Mucosa of descending colon (tissue), 3 donors: ENCODE data around the gene CAPN10. TPM values are rescaled to one million over a fixed set of nuclear protein-coding genes. Genes with fewer than 3 reads are reported as not detected.

Experiments used
- ATAC-seq: fragments of 200-7000 bp; cut with Tn5 transposase; one replicate; pipeline ENCODE4 v1.9.1; 2020; ENCODE audit warnings: mild to moderate bottlenecking, moderate library complexity
- DNase-seq, 3 donors: peaks; one replicate each; pipeline ENCODE4 v3.0.0-alpha.2; 2020
- H3K36me3 ChIP-seq: fragments of 200-600 bp; one replicate; pipeline ENCODE4 v1.8.0; 2021; ENCODE audit warnings: low read depth, mild to moderate bottlenecking
- H3K4me1 ChIP-seq: fragments of 200-600 bp; one replicate; pipeline ENCODE4 v1.8.0; 2021; ENCODE audit warnings: low read depth, mild to moderate bottlenecking
- H3K4me3 ChIP-seq: fragments of 200-600 bp; one replicate; pipeline ENCODE4 v1.8.0; 2021; ENCODE audit warnings: mild to moderate bottlenecking
- H3K9me3 ChIP-seq: fragments of 200-600 bp; one replicate; pipeline ENCODE4 v1.8.0; 2021; ENCODE audit warnings: mild to moderate bottlenecking
- intact Hi-C, 2 donors: fragments of 100-400 bp; cut with DNase I in 1 of 2; cut with micrococcal nuclease in 1 of 2; formaldehyde crosslinking; loops; one replicate each; pipeline versions ENCODE4 v1.11.0 to v1.11.1; 2022; cut with DNase I, micrococcal nuclease
- total RNA-seq, 3 donors: library from RNA; stranded (reverse); fragmentation: NEBNext Ultra II Directional in 2 of 3; extraction: Animal tissue kit (Norgen Biotek cat#: 25700) in 2 of 3; gene quantifications; one replicate each; pipeline versions ENCODE4 v1.2.1 to v1.2.4, GENCODE V29; 2021 to 2023
- TF ChIP-seq, protein P1 (sequence below): fragments of 200-600 bp; IDR thresholded peaks from one replicate; pipeline ENCODE4 v1.8.0; 2022; ENCODE audit warnings: antibody characterized with exemption, mild to moderate bottlenecking
- donor health status: DM: no; HTN: no; CAD: no; lungs with moderate emphysema.
- donor health status: DM: no; HTN: no; CAD: no.
- donor health status: DM: no; HTN: yes; CAD: no.

CAPN10 gene
- total RNA-seq, 3 donors from 2014 or later = 34.0 to 55.5 (median 40.4) TPM

DNA sequence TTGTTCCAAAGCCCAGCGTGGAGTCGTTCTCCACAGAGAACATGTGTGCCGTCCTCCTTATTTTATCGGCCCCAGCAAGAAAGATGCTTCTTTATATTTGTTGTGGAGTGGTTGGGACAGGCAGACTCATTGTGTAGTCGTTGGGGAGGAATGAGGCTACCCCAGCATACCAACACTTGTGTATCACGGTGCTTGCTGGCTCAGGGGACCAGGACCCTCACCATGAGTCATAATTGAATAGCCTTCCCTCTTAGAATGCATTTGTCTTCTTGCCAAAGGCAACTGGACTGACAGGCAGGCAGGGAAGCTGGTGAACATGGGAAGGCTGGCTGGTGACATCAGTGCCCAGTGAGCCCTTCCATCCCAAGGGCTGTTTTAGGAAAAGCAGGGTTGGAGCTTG is 4.7 kb downstream of the CAPN10 start:
- no peak for ATAC-seq
- H3K4me1 ChIP-seq = peaks cover 14% of the 10 kb centered on the region
- H3K9me3 ChIP-seq = no peaks in the 10 kb centered on the region
- TF ChIP-seq, protein P1, sequence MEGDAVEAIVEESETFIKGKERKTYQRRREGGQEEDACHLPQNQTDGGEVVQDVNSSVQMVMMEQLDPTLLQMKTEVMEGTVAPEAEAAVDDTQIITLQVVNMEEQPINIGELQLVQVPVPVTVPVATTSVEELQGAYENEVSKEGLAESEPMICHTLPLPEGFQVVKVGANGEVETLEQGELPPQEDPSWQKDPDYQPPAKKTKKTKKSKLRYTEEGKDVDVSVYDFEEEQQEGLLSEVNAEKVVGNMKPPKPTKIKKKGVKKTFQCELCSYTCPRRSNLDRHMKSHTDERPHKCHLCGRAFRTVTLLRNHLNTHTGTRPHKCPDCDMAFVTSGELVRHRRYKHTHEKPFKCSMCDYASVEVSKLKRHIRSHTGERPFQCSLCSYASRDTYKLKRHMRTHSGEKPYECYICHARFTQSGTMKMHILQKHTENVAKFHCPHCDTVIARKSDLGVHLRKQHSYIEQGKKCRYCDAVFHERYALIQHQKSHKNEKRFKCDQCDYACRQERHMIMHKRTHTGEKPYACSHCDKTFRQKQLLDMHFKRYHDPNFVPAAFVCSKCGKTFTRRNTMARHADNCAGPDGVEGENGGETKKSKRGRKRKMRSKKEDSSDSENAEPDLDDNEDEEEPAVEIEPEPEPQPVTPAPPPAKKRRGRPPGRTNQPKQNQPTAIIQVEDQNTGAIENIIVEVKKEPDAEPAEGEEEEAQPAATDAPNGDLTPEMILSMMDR = no peak
- H3K36me3 ChIP-seq = no peaks in the 10 kb centered on the region
- intact Hi-C loops = no loop called here
- no peak for DNase-seq
- H3K4me3 ChIP-seq = no peak overlapping the region

- TF ChIP-seq, protein P1 = no peak
- Histone ChIP-seq H3K4me3 (no peak overlapping the region), H3K9me3 (no peaks in the 10 kb centered on the region), H3K36me3 (no peaks in the 10 kb centered on the region), H3K4me1 (peaks cover 14% of the 10 kb centered on the region)
- intact Hi-C loops = no loop called here
- DNase-seq = peak in 1 of 3 donors; percentile 27
- no peak for ATAC-seq
Measured at GRCh38 chr2:240591784-240592183, 5.2 kb downstream of the CAPN10 start.

DNA sequence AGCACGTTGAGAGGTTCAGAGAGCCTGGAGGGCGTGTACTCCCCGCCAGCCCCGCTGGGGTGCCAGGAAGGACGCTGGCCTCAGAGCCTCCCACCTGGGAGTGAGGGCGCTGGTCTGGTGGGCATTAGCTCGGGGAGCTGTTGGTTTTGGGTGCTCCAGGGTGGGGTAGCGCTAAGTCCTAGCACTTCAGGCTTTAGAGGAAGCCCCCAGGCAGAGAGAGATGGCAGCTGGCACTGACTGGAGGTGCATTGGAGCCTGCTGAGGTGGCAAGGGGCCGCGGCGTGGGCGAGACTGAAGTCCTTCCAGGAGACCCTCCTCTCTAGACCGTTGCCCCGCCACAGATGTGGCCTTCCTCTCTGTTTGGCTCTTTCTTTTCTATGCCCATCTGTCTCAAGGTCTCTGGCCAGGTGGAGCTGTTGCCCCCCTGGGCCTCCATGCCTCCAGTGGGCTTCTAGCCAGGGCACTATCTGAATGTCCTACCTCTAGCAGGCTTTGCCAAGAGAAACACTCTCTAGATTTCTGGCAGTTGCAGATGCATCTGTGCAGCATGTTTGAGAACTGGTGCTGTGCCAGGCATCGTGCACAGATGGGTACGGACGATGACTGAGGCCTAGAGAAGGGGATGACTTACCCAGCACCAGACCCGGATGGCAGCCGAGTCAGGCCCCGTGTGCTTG is 6.6 kb downstream of the CAPN10 start:
- no peak for ATAC-seq
- TF ChIP-seq, protein P1 = no peak
- DNase-seq = peak in 1 of 3 donors; percentile 35
- no peak overlapping the region for H3K4me3 ChIP-seq
- peaks cover 4% of the 10 kb centered on the region for H3K4me1 ChIP-seq
- intact Hi-C loops = no loop called here
- H3K36me3 ChIP-seq = no peaks in the 10 kb centered on the region
- H3K9me3 ChIP-seq = no peaks in the 10 kb centered on the region

DNA sequence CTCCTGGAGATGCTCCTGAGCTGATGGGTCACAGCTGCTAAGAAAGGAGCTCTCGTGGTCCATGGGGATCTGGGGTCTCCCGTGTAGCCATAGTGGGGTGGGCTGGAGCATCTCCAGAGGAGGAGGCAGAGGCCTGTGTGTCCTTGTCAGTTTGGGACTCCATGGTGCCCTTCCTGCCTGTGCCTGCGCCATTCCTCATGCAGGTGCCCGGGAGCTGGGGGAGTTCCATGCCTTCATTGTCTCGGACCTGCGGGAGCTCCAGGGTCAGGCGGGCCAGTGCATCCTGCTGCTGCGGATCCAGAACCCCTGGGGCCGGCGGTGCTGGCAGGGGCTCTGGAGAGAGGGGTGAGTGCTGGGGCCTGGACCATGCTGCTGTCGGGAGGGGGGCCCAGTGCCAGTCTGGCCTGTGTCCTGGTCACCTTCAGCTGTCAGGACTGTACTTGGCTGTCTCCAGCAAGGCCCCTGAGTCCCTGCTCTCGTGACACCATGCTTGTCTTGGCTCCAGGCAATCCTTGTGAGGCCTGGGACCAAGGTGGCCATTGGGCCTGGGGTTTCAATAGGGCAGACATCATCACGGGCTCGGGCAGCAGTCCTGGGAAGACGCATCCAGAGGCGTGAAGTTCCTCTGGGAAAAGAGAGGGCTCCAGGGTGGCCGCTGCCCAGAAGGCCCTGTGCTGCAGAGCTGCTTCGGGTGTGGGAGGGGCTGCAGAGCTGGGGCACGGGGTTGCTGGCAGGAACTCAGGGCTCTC is 7.3 kb downstream of the CAPN10 start:
- H3K36me3 ChIP-seq = no peaks in the 10 kb centered on the region

GRCh38 chr2:240594511-240595380 is 8.2 kb downstream of the CAPN10 start:
- intact Hi-C loops = no loop called here
- Histone ChIP-seq H3K4me3 (no peak overlapping the region), H3K4me1 (no peaks in the 10 kb centered on the region), H3K9me3 (no peaks in the 10 kb centered on the region), H3K36me3 (no peaks in the 10 kb centered on the region)
- TF ChIP-seq, protein P1 = no peak
- ATAC-seq = no peak
- DNase-seq = peak in 1 of 3 donors; percentile 43

More for the DNA sequence above, 7.3 kb downstream of the CAPN10 start:
- intact Hi-C loops = no loop called here
- Histone ChIP-seq H3K9me3 (no peaks in the 10 kb centered on the region), H3K4me3 (no peak overlapping the region), H3K4me1 (no peaks in the 10 kb centered on the region)
- peak in 2 of 3 donors; percentile 21 to 45 for DNase-seq
- ATAC-seq = no peak
- TF ChIP-seq, protein P1 = no peak
